ENCODE results near the gene FAM72B.
A peak's percentile ranks its signal among the peaks of the same experiment; 100 is the strongest.
"Not testable (repeated sequence)": the region's sequence is repeated elsewhere in the genome, so short reads cannot be mapped to it uniquely, and the experiment has no call there.

Gene FAM72B

DNA sequence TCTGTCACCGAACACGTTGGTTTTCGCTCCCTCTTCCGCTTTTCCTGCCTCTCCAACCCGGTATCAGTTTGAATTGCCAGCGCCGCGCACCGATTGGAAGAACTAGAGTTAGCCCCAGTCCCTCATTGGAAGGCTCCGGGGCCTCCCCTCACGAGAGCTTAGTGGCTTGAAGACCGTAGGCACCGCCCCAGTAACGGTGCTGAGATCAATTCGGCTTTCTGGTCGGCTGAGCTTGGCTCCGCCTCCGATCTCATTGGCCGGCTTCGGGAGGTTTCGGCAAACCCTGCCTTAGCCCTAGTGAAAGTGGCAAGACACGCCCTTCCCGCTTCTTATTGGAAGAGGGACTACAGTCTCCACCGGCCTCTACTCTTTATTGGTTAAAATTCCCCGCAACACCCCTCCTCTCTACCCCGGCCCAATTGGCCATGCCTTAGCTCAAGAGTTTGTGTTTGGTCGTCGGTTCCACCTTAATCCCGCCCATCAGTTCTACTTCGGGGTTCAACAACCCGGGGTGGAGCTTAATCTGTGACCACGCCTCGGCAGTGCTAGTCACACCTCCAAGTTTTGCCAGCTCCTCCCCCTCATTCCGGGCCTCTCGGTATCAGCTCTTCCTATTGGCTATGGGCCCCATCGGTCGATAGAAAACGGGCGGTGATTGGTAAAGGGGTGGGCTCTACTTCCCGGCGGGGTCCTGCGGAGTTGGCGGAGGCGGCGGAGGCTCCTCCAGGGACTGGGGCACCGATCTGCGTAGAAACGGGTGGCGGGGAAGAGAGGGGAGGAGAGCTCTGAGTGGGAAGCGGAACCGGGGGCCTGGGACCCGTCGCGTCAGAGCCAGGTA, at the start of gene FAM72B, which contains the start of gene SRGAP2C:
FAM72B (minus strand) TSS at position 51 of the 838 bp plus-strand sequence. CDS start 851 bp downstream, outside the sequence.
SRGAP2C (plus strand) TSS at position 686 of the 838 bp plus-strand sequence. CDS start 2,472 bp downstream, outside the sequence.
- DNase-seq: peak; percentile 99

DNA sequence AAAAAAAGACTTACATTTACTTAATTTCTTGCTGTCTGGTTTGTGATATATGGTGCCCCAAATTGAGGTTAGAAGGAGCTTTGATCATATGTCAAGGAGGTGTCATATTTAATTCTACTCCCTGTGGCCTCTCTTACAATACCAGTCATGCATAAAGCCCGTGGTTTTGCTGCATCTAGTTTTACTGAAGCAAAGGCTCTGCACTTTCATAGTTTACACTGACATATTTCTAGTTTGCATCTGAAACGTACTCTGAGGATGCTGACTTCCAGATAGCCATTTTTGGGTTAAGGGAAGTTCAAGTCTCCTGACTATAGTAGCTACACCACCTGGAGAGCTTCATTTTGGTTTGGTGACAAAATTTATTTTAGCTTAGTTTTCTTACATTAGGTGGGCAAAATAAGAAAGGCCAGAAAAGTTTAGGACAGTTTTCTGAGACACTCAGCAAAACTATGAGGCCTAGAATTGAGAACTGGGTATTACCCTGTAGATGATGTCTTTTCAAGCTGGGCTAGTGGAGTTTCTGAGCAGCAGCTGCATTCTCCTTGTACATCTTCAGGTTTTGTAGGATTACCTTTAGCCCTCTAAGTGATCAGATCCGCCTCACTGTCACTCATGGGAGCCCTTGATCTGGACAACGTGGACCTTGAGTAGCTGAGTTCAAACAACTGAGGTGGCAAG, 48.4 kb upstream of the FAM72B start:
- not testable (repeated sequence) for DNase-seq

DNA sequence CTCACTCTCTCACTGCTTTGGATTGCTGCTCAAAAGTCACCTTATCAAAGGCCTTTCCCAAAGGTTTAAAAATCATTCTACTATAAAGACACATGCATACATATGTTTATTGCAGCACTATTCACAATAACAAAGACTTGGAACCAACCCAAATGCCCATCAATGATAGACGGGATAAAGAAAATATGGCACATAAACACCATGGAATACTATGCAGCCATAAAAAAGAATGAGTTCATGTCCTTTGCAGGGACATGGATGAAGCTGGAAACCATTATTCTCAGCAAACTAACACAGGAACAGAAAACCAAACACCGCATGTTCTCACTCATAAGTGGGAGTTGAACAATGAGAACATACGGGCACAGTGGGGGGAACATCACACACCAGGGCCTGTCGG, 46.5 kb upstream of the FAM72B start:
- not testable (repeated sequence) for DNase-seq

DNA sequence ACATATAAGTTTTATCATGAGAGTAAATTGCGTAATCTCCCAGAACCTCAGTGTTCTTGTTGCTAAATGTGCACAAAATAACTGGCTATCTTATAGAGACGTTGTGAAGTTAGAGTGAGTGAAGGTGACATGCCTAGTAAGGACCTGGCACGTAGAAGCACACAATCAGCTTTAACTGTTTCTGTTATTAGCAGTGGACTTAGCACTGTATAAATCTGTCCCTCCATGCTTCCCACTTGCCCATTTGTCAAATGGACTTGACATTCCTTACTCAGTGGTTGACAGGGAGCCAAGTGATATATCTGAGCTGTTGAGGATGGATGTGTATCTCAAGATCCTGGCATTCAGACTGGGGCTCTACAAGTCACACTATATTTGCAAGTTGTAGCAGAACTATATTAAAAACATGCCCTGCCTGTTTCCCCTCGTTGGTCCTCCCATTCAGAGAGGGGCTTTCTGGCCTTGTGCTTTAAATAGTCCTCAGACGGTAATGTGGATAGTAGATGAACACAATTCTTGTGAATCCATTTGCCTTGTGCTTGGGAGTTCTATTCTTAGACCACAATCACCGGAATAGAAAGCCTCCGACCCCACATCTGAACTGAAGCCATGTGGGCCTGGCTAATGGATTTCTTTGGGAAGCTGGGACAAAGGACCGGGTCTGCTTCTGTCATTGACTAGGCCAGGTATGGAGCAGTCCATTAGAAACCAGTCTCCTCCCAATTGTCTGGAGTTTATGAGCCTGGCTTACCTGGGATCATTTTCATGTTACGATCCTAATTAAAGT, 43.6 kb upstream of the FAM72B start:
- not testable (repeated sequence) for DNase-seq

DNA sequence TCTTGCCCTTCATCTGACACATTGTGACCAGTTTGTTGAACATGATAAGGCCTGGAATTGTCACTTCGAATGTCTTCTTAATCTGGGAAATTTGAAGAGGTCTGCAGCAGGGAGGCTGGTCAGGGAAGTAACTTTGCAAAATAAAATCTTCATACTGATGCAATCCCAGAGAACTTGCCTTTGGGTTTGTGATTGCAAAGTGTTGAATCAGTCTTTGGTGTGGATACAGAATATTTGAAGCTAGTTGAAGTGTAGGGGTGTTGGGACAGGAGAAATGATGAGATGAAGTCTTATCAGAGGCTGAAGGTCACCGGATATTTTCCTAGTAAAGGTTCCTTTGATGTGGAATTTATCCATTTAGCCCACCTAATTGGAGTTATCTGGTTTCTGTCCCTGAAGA, 42.8 kb upstream of the FAM72B start:
- not testable (repeated sequence) for DNase-seq

DNA sequence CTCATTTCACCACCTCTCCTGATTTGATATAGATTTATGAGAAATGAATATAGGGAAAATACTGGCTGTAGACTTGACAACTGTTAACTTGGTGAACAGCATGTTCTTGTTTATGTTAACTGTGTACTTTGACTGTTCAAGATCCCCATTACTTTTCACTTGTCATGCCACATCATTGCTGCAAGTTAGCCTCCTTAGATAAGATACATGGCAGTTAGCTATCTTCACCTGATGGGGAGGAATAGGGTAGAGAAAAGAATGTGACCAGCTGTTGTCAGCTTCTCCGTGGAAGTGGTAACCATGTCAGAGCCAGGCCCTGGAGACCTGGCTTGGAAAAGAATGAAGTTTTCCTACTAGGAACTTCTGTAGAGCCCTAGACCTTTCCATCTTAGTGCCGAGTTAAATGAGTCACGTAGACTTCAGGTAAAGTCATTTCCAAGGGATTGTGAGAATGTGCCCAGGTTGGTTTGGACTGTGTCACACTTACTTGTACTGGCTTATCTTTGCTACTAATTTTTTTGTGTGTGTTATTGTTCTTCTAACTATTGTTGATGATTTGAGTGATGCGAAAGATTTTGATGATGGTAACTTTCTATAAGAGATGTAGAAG, 42.3 kb upstream of the FAM72B start:
- DNase-seq: not testable (repeated sequence)

DNA sequence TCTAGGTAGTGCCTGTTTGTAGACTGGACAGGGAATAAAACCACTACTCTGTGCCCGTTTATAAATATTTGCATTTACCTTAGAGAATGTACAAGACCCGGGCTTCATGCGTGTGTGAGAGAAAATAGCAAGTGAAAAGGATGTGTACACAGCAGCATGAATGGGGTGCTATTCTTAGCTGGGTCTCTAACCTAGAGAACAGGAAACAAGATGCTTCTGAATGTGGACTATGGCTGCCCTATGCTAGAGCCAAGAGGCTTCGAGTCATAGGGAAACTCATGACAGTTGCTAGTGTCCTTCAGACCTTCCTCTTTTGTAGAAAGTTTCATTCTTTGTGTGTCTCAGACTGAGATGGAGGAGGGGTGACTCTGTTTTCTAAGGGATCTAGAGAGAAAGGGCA, 40.6 kb upstream of the FAM72B start:
- DNase-seq: not testable (repeated sequence)

DNA sequence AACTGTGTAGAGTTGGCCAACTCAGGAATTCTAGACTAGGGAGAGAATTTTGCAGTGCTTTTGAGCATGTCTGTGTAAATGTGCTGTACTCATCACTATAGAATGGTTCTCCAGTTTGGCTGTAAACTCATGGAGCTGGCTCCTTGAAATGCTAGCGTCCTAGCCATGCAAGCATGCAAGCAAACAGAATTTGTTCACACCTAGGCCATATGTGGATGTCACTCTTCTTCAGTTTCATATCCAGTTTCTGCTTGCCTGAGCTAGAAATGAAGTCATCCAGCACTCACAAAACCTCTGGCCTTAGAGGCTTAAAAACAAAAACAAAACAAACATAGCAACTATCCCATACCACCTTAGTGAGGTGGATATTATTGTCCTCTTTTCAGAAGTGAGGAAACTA, 37.6 kb upstream of the FAM72B start:
- DNase-seq: not testable (repeated sequence)

DNA sequence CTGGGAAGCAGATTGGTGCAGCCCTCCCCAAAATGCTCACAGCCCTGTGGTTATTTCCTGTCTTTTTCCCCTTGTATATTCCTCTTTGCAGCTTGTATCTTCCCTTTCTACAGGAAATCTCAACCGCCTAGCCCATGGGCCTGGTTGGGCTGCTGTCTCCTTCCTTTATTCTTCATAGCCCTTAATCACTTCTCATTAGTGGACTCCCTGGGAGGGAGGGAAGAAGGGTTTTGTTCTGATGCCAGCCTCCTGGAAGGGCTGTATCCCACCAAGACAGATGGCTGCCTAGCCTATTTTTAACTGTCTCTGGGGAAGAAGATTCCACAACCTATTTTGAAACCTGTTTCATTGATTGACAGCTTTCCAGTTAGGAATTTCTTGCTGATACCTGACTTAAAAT, 32.5 kb upstream of the FAM72B start:
- not testable (repeated sequence) for DNase-seq

DNA sequence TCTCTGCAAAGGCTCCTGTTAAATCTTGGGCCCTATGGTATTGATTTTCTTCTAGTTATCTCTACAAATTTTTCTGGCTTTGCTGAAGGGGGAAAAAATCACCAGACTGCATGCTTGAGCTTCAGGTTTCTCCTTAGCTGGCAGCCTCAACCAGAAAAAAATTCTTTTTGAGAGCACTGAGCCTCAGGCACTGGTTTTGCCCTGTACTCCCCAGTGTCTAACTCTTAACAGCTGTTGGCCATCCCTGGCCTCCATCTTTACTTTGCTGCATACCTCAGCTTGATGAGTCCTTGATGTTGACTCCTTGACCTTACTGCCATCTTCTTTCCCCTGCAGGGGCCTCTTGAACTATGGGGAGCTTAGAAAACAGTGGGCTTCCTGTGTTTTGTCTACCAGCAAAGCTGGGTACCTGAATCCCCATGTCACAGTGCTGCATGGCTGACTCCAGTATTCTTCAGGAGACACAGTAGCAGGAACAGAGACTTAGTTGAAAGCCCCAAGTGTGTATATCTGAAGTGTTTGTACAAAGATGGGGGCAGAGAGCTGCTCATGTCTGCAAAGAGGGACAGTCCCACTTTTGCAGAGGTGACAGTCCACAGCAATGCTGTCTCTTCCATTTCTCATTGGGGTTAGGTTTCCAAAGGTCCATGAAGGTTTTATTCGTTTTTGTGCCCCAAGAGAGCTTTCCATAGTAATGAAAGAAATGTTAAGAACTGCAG, 31.7 kb upstream of the FAM72B start:
- not testable (repeated sequence) for DNase-seq

DNA sequence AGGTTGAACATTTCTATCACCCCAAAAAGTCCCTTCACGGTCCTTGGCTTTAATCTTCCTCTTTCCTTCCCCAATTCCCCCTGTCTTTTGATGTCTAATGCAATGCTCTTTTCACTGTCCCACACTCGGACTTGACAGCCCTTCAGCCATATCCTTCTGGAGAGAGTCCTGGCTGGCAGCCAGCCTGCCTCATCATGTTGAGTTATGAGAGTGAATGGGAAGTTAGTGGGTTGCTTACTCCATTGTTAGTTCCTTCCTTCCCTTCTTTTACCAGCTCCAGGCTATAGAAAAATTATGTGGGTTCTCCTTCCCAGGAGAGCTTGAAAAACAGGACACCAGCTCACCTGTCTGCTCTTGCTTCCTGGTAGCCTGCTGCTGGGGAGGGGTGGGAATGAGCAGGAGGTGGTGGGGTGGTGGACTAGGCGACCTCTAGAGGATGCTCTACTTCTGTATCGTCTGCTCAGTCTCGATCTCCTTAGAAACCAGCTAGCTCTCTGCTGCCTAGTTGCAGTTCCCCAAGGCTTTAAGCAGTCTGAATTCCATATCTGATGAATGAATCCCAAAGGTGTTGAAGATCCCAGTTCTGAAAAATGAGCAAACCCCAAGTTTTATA, 30.5 kb upstream of the FAM72B start:
- DNase-seq: not testable (repeated sequence)

DNA sequence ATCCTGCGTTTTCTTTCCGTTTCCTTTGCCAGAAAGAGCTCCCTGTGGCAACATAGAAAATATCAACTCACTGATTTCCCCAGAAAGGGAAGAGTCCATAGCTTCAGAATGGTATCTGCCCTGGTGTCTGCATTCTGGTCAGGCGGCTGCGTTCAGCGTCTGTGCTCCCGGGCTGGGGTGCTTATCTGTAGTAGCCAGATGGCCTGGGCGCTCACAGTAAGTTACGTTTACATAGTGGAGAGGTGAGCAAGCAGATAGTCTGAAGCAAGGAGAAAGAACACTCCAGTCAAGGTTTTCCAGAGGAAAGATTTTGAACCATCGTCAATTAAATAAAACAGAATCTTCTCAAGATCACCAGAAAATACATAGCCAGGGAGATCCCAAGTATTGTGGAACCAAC, 29.4 kb upstream of the FAM72B start:
- not testable (repeated sequence) for DNase-seq

DNA sequence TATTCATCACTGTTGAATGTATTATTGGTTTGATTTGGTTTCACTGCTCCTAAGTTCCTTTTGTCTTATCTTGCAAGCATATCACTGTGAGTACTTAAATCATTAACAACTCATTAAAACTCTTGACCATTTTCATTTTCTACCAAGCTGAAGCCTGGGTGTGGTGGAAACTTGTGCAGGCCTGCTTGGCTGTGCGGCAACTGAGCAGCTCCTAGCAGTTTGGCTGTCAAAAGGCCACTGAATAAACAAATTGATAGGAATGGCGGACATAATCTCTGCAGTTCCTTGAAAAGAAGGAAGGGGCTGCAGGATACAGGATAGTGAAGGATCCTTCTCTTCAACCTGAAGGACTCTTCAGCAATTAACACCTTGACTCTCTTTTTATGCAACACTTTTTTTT, 26.6 kb upstream of the FAM72B start:
- not testable (repeated sequence) for DNase-seq

DNA sequence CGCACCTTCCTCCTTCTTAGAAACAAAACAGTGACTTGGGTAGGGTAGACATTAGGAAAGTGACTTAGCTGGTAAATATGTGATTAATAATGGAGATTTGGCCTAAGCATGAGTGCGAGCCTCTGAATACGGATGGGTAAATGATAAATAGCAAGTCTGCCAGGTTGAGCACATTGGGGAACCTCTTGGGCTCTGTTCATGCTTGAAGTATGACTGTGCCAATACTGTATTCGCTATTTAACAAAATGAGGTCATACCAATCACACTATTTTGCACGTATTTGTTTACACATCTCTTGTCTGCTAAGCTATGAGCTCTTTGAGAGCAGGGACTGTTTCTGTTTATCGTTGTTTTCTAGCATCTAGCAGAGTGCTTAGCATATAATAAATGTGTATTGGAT, 24.2 kb upstream of the FAM72B start:
- not testable (repeated sequence) for DNase-seq

DNA sequence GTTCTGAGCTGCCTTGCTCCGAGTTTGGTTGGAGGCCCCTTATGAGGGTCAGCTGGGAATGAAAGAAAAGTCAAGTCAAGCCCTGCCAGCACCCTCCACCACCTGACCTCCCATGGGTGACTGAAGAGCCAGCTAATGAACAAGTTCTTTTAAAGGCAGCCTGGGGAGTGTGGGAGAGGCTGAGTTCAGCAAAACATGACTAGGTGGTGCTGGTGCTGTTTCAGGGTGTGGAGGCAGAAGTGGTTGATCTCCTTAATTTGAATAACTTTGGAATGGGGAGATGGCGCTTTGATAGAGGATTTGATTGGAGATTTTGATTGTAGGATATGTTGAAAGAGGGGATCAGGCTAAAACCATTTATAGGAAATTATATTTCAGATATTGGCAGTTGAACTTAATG, 23.2 kb upstream of the FAM72B start:
- not testable (repeated sequence) for DNase-seq

DNA sequence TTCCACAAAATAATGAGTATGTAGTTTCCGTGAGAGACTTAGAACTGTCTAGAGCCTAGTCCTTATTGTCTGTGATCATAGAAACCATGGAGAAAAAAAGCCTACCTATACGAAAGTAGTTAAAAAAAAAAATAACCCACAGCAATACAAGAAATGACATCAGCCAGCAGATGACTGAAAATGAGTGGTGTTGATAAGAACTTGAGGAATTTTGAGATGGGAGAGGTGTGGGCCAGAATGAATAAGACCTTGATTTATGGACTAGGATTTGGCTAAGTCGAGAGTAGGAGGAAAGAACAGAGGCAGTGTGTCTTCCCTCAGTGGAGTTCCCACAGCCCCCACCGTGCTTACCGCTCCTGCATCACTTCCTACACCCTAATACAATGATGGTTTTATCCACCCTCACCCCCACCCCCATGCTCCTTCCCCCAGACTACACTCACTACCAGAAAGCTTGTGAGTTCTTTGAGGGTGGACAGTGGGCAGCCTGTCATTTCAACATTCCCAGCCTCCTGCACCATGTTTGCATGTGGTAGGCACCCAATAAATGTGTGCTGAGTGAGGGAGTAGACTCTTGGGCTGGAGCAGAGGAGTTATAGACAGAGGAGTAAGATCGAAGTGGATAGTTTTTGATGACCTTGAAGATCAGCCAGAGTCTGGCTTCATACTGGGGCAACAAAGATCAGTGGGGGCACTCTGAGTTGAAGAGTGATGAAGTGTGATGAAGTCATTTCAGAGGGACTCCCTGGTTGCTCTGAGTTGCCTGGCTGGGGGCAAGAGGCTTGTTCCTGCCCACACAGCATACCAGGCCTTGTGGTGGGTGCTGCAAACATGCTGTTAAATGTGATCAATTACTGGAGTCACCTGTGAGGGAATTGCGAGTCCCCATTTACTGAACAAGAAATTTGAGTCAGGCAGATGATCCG, 21.9 kb upstream of the FAM72B start:
- not testable (repeated sequence) for DNase-seq

DNA sequence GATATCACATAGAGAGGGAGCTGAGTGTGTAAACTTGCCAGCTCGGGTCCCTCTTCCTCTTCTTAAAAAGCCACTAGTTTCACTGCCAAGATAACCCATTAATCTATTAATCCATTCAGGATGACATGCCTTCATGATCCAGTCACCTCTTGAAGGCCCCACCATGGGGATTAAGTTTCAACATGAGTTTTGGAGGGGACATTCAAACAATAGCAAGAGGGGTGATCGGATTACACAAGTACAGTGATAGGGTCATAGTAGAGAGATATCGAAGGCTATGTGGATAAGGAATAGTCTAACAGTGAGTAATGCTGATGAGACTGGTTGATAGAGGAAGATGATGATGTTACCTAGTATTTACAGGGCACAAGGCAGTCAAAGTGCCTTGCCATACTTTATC, 18.8 kb upstream of the FAM72B start:
- not testable (repeated sequence) for DNase-seq

DNA sequence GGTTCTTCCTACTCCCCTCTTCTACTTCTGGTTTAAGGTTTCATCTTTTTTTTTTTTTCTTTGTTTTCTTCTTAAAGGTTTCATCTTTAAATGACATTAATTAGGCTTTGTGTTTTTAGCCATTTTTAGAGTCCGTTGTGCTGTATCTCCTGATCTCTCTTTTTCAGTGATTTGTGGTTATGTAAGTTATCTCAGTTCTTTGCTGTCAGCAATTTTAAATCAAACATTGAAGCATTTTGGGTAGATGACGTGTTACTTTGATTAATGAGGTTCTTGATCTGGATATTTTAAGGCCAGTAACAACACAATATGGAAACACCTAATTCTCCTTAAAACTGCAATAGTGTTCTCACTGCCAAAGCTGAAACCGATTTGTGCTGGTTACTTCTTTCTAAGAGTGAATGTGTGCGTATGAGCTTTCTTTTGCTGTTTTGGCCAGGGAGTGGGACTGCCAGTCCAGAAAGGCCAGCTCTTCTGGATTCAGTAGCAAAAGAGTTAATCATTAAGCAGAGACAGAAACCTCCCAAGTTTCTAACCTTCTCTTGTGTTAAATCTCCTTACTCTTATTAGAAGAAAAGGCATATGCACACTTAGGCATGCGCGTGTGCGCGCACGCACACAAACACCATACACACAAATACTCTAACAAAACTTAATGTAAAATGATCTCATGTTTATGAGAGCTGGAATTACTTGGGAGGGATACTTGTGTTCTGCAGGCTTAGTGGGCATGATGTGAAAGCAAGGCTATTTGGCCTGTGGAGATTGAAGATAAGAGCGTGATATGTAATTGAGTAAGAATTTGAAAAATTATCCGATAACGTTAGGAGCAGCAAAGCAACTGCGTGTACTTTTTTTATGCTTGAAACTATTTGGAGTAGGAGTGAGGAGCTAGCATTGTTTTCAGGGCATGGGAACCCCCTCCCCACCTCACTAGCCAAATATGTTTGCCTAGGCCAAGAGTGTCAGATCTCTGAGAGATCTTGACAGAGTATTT, 17.1 kb upstream of the FAM72B start:
- not testable (repeated sequence) for DNase-seq

DNA sequence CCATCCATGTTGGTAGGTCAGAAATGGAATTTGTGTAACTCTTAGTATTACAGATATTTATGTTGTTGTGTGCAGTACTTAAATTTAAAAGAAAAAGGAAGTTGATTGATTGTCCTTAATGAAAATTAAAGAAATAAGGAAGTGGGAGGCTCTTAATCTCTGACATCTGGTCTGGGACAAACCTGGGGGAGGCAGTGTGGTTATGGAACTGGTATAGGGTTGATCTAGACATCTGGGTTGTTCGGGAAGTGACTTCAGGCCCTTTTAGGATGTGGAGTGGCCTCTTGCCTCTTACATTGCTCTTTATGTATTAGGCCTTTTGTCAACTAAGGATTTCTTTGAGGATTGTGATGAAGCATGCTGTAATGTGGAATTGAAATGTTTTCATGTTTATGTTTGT, 16.1 kb upstream of the FAM72B start:
- not testable (repeated sequence) for DNase-seq

Measured in CD4-positive, alpha-beta T cell treated with Interleukin-4 for 4 hours (primary cell).